ENCODE measurements around the gene VRK1. TPM values are rescaled to one million over a fixed set of nuclear protein-coding genes. Genes with fewer than 3 reads are reported as not detected.
"Not testable (repeated sequence)": the region's sequence is repeated elsewhere in the genome, so short reads cannot be mapped to it uniquely, and the experiment has no call there.

Gene VRK1
- total and polyA plus RNA-seq, 9 donors: 7.8 to 31.7 (median 16.9) TPM

- no peak overlapping the region for H3K4me3 ChIP-seq
- no peak overlapping the region for H3K27ac ChIP-seq
- intact Hi-C loops (cut with DNase I): no loop called here
- H3K4me1 ChIP-seq (ENCODE audit: insufficient read depth): no peaks in the 10 kb centered on the region
- H3K27me3 ChIP-seq: no peaks in the 10 kb centered on the region
- DNase-seq: no peak
- TF ChIP-seq CTCF (IDR thresholded peaks at IDR 0.05) (no peak), POLR2A (IDR thresholded peaks at IDR 0.05) (no peak), EP300 (IDR thresholded peaks at IDR 0.05) (no peak)
- H3K36me3 ChIP-seq: no peaks in the 10 kb centered on the region
- no peaks in the 10 kb centered on the region for H3K9me3 ChIP-seq
- 66 to 76% (median 69%) methylated on average over 6 to 7 of the region's 7 CpGs for WGBS, 3 donors
Observed at GRCh38 chr14:96757456-96757855, 39.7 kb upstream of the VRK1 start.

DNA sequence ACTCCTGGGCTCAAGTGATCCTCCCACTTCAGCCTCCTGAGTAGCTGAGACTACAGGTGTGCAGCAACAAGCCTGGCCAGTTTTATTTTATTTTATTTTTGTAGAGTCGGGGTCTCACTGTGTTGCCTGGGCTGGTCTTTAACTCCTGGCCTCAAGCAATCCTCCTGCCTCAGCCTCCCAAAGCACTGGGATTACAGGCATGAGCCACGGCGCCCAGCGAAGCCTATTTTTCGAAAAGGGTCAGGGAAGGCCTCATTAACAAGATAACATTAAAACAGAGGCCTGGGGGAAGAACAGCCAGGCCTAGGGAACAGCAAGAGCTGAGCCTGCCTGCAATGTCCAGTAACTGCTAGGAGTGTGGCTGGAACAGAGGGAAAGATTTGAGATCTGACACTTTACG lies 36.1 kb upstream of the VRK1 start:
- no peaks in the 10 kb centered on the region for H3K4me1 ChIP-seq (ENCODE audit: insufficient read depth)
- intact Hi-C loops (cut with DNase I): no loop called here
- H3K4me3 ChIP-seq: no peak overlapping the region
- no peaks in the 10 kb centered on the region for H3K27me3 ChIP-seq
- no peak for DNase-seq
- no peaks in the 10 kb centered on the region for H3K9me3 ChIP-seq
- no peaks in the 10 kb centered on the region for H3K36me3 ChIP-seq
- H3K27ac ChIP-seq: no peak overlapping the region
- WGBS, 3 donors: 76 to 83% (median 79%) methylated on average over 6 of the region's 6 CpGs
- TF ChIP-seq CTCF (IDR thresholded peaks at IDR 0.05) (no peak), POLR2A (IDR thresholded peaks at IDR 0.05) (no peak), EP300 (IDR thresholded peaks at IDR 0.05) (no peak)

- no peaks in the 10 kb centered on the region for H3K9me3 ChIP-seq
- no peak overlapping the region for H3K4me3 ChIP-seq
- no peaks in the 10 kb centered on the region for H3K36me3 ChIP-seq
- intact Hi-C loops (cut with DNase I): no loop called here
- no peaks in the 10 kb centered on the region for H3K27me3 ChIP-seq
- no peak for TF ChIP-seq CTCF (IDR thresholded peaks at IDR 0.05)
- TF ChIP-seq EP300 (IDR thresholded peaks at IDR 0.05): no peak
- no peak for TF ChIP-seq POLR2A (IDR thresholded peaks at IDR 0.05)
- H3K4me1 ChIP-seq (ENCODE audit: insufficient read depth): no peaks in the 10 kb centered on the region
- WGBS, 3 donors: 1 to 4% (median 3%) methylated on average over 3 of the region's 3 CpGs
- H3K27ac ChIP-seq: no peak overlapping the region
- no peak for DNase-seq
Observed at GRCh38 chr14:96762650-96763049, 34.5 kb upstream of the VRK1 start.

DNA sequence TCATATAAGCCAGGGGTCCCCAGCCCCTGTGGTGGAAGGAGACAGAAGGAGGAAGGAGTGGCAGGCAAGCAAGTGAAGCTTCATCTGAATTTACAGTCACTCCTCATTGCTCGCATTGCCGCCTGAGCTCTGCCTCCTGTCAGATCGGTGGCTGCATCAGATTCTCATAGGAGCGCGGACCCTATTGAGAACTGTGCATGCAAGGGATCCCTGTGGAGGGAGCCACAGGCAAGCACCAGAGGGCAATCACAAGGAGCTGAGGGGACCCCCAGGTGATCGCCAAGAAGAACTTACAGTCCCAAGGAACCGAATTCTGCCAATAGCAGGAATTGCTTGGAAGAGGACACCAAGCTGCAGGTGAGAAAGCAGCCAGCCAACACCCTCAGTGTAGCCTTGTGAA lies 33.2 kb upstream of the VRK1 start:
- Histone ChIP-seq H3K9me3 (no peaks in the 10 kb centered on the region), H3K27me3 (no peaks in the 10 kb centered on the region), H3K4me1 (ENCODE audit: insufficient read depth) (no peaks in the 10 kb centered on the region), H3K4me3 (no peak overlapping the region), H3K27ac (no peak overlapping the region), H3K36me3 (no peaks in the 10 kb centered on the region)
- TF ChIP-seq POLR2A (IDR thresholded peaks at IDR 0.05): no peak
- TF ChIP-seq CTCF (IDR thresholded peaks at IDR 0.05): no peak
- TF ChIP-seq EP300 (IDR thresholded peaks at IDR 0.05): no peak
- intact Hi-C loops (cut with DNase I): no loop called here
- DNase-seq: no peak
- WGBS, 3 donors: 78 to 83% (median 81%) methylated on average over 7 of the region's 7 CpGs

DNA sequence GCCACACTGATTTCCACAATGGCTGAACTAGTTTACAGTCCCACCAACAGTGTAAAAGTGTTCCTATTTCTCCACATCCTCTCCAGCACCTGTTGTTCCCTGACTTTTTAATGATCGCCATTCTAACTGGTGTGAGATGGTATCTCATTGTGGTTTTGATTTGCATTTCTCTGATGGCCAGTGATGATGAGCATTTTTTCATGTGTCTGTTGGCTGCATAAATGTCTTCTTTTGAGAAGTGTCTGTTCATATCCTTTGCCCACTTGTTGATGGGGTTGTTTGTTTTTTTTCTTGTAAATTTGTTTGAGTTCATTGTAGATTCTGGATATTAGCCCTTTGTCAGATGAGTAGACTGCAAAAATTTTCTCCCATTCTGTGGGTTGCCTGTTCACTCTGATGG lies 32.0 kb upstream of the VRK1 start:
- intact Hi-C loops (cut with DNase I); H3K36me3 ChIP-seq; H3K4me3 ChIP-seq; H3K9me3 ChIP-seq; DNase-seq; H3K27ac ChIP-seq; H3K27me3 ChIP-seq; H3K4me1 ChIP-seq (ENCODE audit: insufficient read depth): not testable (repeated sequence)
- 80 to 100% (median 86%) methylated on average over 1 of the region's 1 CpG for WGBS, 3 donors

Data from ovary (tissue), 9 donors.